Erythroblast (primary cell): ENCODE measurements around the gene INSYN2A.

Experiments
- GATA1 ChIP-seq: IDR thresholded peaks from 2 replicates; pipeline ENCODE4 v1.6.1; 2011; ENCODE audit warnings: low read depth, mild to moderate bottlenecking, control low read depth, low read length, moderate library complexity
- POLR2A ChIP-seq: IDR thresholded peaks from 2 replicates; pipeline ENCODE4 v1.6.1; 2011; ENCODE audit warnings: mild to moderate bottlenecking, low read length

DNA sequence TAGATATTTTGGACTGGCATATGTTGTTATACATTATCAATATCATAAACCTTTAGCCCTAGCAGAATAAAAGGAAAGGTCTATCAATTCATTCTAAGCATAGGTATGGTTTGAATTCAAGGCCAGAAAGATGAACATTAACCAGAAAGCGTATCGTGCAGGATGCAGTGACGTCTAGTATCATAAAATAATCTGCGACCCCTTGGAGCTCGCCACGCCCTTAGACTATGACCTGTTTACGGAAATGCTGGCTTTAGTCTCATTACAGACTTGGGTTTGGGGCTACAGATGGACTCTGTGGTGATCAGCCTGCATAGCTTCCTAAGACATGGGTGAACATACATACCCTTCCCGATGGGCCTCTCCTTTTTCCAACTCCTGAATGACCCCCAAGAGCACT is 21.5 kb downstream of the INSYN2A start:
- no peak for TF ChIP-seq POLR2A
- TF ChIP-seq GATA1 = no peak
